Activated naive CD4-positive, alpha-beta T cell treated with anti-CD3 and anti-CD28 coated beads, Interleukin-2, amount 50 U/mL, for 72 hours (primary cell): ENCODE measurements around the gene LSM2. TPM values are rescaled to one million over a fixed set of nuclear protein-coding genes. Genes with fewer than 3 reads are reported as not detected.

Experiments
- ATAC-seq, 2 donors: fragments of 150-1000 bp; cut with Tn5 transposase; 2 replicates each; pipeline ENCODE4 v1.10.0; 2021; ENCODE audit warnings: mild to moderate bottlenecking in 2 of 2, moderate library complexity in 2 of 2
- DNase-seq, 2 donors: peaks; one replicate each; pipeline ENCODE4 v3.0.0; 2021 to 2022; ENCODE audit warnings: low spot score in 2 of 2
- H3K27ac Mint-ChIP-seq, 2 donors: one replicate each; pipeline ENCODE4 v1.8.0; 2022; ENCODE audit warnings: mild to moderate bottlenecking in 2 of 2, mixed read lengths in 2 of 2
- H3K36me3 Mint-ChIP-seq, 2 donors: one replicate each; pipeline ENCODE4 v1.8.0; 2022; ENCODE audit warnings: mixed read lengths in 2 of 2
- H3K9me3 Mint-ChIP-seq, 2 donors: one replicate each; pipeline ENCODE4 v1.8.0; 2022; ENCODE audit warnings: mixed read lengths in 2 of 2
- total RNA-seq, 2 donors: library from RNA; stranded (reverse); gene quantifications; one replicate each; pipeline ENCODE4 v1.2.3, GENCODE V29; 2022

Gene LSM2
- total RNA-seq, 2 donors from 2014 or later: 150 to 173 TPM

- ATAC-seq: no peak
- peaks cover 5 to 18% of the 10 kb centered on the region in 2 donors for H3K36me3 Mint-ChIP-seq
- peak overlapping the region in 1 of 2 donors; percentile 91 for H3K27ac Mint-ChIP-seq
- no peak for DNase-seq
- H3K9me3 Mint-ChIP-seq: no peaks in the 10 kb centered on the region
These were observed 14.7 kb downstream of the LSM2 start for GRCh38 chr6:31792090-31792374.

- Mint-ChIP-seq H3K27ac (peak overlapping the region in 1 of 2 donors; percentile 8), H3K36me3 (peaks cover 5 to 18% of the 10 kb centered on the region in 2 donors), H3K9me3 (no peaks in the 10 kb centered on the region)
- ATAC-seq: no peak
- DNase-seq: peak in 1 of 2 donors; percentile 57
These were observed 15.3 kb downstream of the LSM2 start for GRCh38 chr6:31791324-31792089.

GRCh38 chr6:31785475-31785874, 21.3 kb downstream of the LSM2 start:
- H3K27ac Mint-ChIP-seq: peak overlapping the region in 1 of 2 donors; percentile 60
- no peak for ATAC-seq
- no peak for DNase-seq
- H3K9me3 Mint-ChIP-seq: no peaks in the 10 kb centered on the region
- H3K36me3 Mint-ChIP-seq: peaks cover 2 to 18% of the 10 kb centered on the region in 2 donors

- H3K9me3 Mint-ChIP-seq: no peaks in the 10 kb centered on the region
- DNase-seq (no peak), ATAC-seq (no peak)
- H3K36me3 Mint-ChIP-seq: peaks cover 0 to 12% of the 10 kb centered on the region in 2 donors
- no peak overlapping the region for H3K27ac Mint-ChIP-seq
These were observed 22.5 kb downstream of the LSM2 start for GRCh38 chr6:31784098-31784925.

- Mint-ChIP-seq H3K27ac (no peak overlapping the region), H3K36me3 (peaks cover 0 to 11% of the 10 kb centered on the region in 2 donors), H3K9me3 (no peaks in the 10 kb centered on the region)
- no peak for DNase-seq
- ATAC-seq: no peak
These were observed 24.5 kb downstream of the LSM2 start for GRCh38 chr6:31782126-31782855.

GRCh38 chr6:31781244-31782125, 25.3 kb downstream of the LSM2 start:
- no peak for ATAC-seq
- Mint-ChIP-seq H3K36me3 (peaks cover 0 to 11% of the 10 kb centered on the region in 2 donors), H3K9me3 (no peaks in the 10 kb centered on the region), H3K27ac (peak overlapping the region in 1 of 2 donors; percentile 63)
- DNase-seq: no peak

GRCh38 chr6:31780507-31781243, 26.1 kb downstream of the LSM2 start:
- ATAC-seq (no peak), DNase-seq (no peak)
- Mint-ChIP-seq H3K9me3 (no peaks in the 10 kb centered on the region), H3K36me3 (peaks cover 0 to 11% of the 10 kb centered on the region in 2 donors), H3K27ac (peak overlapping the region in 1 of 2 donors; percentile 63)

- Mint-ChIP-seq H3K27ac (no peak overlapping the region), H3K9me3 (no peaks in the 10 kb centered on the region), H3K36me3 (peaks cover 0 to 11% of the 10 kb centered on the region in 2 donors)
- DNase-seq: no peak
- ATAC-seq: no peak
These were observed 26.9 kb downstream of the LSM2 start for GRCh38 chr6:31779908-31780307.

- no peak overlapping the region for H3K27ac Mint-ChIP-seq
- ATAC-seq: no peak
- no peak for DNase-seq
- peaks cover 0 to 9% of the 10 kb centered on the region in 2 donors for H3K36me3 Mint-ChIP-seq
- no peaks in the 10 kb centered on the region for H3K9me3 Mint-ChIP-seq
These were observed 27.5 kb downstream of the LSM2 start for GRCh38 chr6:31778999-31779885.

- Mint-ChIP-seq H3K9me3 (no peaks in the 10 kb centered on the region), H3K36me3 (peaks cover 0 to 5% of the 10 kb centered on the region in 2 donors), H3K27ac (no peak overlapping the region)
- no peak for DNase-seq
- no peak for ATAC-seq
These were observed 28.6 kb downstream of the LSM2 start for GRCh38 chr6:31778193-31778592.

- H3K9me3 Mint-ChIP-seq: no peaks in the 10 kb centered on the region
- ATAC-seq: no peak
- DNase-seq: no peak
- H3K27ac Mint-ChIP-seq: no peak overlapping the region
- peaks cover 0 to 5% of the 10 kb centered on the region in 2 donors for H3K36me3 Mint-ChIP-seq
These were observed 29.1 kb downstream of the LSM2 start for GRCh38 chr6:31777667-31778050.

GRCh38 chr6:31776989-31777666, 29.6 kb downstream of the LSM2 start, which contains the start of gene VWA7:
VWA7 (minus strand) TSS chr6:31777328; CDS start chr6:31776779, 549 bp downstream.
- ATAC-seq: peak; percentile 92 to 94

GRCh38 chr6:31776485-31776988, 30.2 kb downstream of the LSM2 start:
- Mint-ChIP-seq H3K9me3 (no peaks in the 10 kb centered on the region), H3K27ac (peak overlapping the region; percentile 29 to 63), H3K36me3 (peaks cover 0 to 5% of the 10 kb centered on the region in 2 donors)
- no peak for ATAC-seq
- no peak for DNase-seq

More at GRCh38 chr6:31776989-31777666, 29.6 kb downstream of the LSM2 start, which contains the start of gene VWA7:
- H3K9me3 Mint-ChIP-seq: no peaks in the 10 kb centered on the region
- H3K27ac Mint-ChIP-seq: peak within 1 kb of the TSS; percentile 29 to 63
- peaks cover 0 to 5% of the 10 kb centered on the region in 2 donors for H3K36me3 Mint-ChIP-seq
- peak; percentile 69 to 84 for DNase-seq
